Immature natural killer cell (primary cell): ENCODE results near the gene METRN. TPM values are rescaled to one million over a fixed set of nuclear protein-coding genes. Genes with fewer than 3 reads are reported as not detected.

Experiments
- DNase-seq, 3 donors: peaks; one replicate each; pipeline ENCODE4 v3.0.0; 2022; ENCODE audit warnings: mixed read lengths in 1 of 3
- H3K27ac Mint-ChIP-seq, 6 donors: one replicate each; pipeline ENCODE4 v1.8.0; 2020; ENCODE audit warnings: mixed read lengths in 6 of 6, mild to moderate bottlenecking in 5 of 6, inconsistent platforms in 4 of 6, moderate library complexity in 3 of 6
- H3K27me3 Mint-ChIP-seq, 3 donors: one replicate each; pipeline ENCODE4 v1.8.0; 2020 to 2021; ENCODE audit warnings: low read depth in 3 of 3, mild to moderate bottlenecking in 3 of 3, mixed read lengths in 3 of 3, moderate library complexity in 3 of 3, inconsistent platforms in 1 of 3
- H3K36me3 Mint-ChIP-seq, 3 donors: one replicate each; pipeline ENCODE4 v1.8.0; 2020; ENCODE audit warnings: mixed read lengths in 3 of 3, inconsistent platforms in 2 of 3, mild to moderate bottlenecking in 2 of 3
- H3K4me1 Mint-ChIP-seq, 2 donors: one replicate each; pipeline ENCODE4 v1.8.0; 2020; ENCODE audit warnings: inconsistent platforms in 2 of 2, mild to moderate bottlenecking in 2 of 2, mixed read lengths in 2 of 2, moderate library complexity in 1 of 2
- H3K4me3 Mint-ChIP-seq, 5 donors: one replicate each; pipeline ENCODE4 v1.8.0; 2020; ENCODE audit warnings: mild to moderate bottlenecking in 5 of 5, mixed read lengths in 5 of 5, inconsistent platforms in 3 of 5, moderate library complexity in 3 of 5
- H3K9me3 Mint-ChIP-seq, 6 donors: one replicate each; pipeline ENCODE4 v1.8.0; 2020; ENCODE audit warnings: mild to moderate bottlenecking in 6 of 6, mixed read lengths in 6 of 6, inconsistent platforms in 4 of 6, moderate library complexity in 3 of 6
- polyA plus RNA-seq, 3 donors: library from polyadenylated mRNA; unstranded; fragments of 300-500 nt; fragmentation: Illumina TruSeq; gene quantifications; one replicate each; pipeline ENCODE4 v1.2.3, GENCODE V29; 2021

The METRN gene
- polyA plus RNA-seq, 3 donors from 2014 or later, result 29.6 to 61.7 (median 45.4) TPM

DNA sequence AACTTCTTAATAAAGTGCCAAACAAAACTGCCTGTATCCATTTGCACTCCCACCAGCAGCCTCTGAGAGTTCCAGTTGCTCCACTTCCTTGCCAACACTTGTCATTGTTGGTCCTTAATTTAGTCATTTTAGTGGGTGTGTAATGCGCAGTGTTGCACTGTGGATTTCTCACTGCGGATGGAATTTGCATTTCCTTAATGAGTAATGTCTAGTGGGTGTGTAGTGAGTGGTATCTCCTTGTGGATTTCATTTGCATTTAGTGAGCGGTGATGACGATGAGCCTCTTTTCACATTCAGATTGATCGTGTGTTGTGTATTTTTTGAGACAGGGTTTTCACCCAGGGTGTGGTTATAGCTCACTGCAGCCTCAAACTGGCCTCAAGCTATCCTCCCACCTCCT, 41.5 kb downstream of the METRN start:
- no peak for DNase-seq
- no peaks in the 10 kb centered on the region for H3K9me3 Mint-ChIP-seq
- H3K36me3 Mint-ChIP-seq, result no peaks in the 10 kb centered on the region
- no peak overlapping the region for H3K4me3 Mint-ChIP-seq
- H3K27ac Mint-ChIP-seq, result no peak overlapping the region
- H3K27me3 Mint-ChIP-seq, result peaks cover 0 to 4% (median 0%) of the 10 kb centered on the region in 3 donors
- H3K4me1 Mint-ChIP-seq, result no peaks in the 10 kb centered on the region

- H3K27ac Mint-ChIP-seq, result no peak overlapping the region
- no peaks in the 10 kb centered on the region for H3K36me3 Mint-ChIP-seq
- H3K27me3 Mint-ChIP-seq, result no peaks in the 10 kb centered on the region
- DNase-seq, result no peak
- no peaks in the 10 kb centered on the region for H3K4me1 Mint-ChIP-seq
- no peak overlapping the region for H3K4me3 Mint-ChIP-seq
- no peaks in the 10 kb centered on the region for H3K9me3 Mint-ChIP-seq
These were observed 44.4 kb downstream of the METRN start for GRCh38 chr16:759110-759910.

DNA sequence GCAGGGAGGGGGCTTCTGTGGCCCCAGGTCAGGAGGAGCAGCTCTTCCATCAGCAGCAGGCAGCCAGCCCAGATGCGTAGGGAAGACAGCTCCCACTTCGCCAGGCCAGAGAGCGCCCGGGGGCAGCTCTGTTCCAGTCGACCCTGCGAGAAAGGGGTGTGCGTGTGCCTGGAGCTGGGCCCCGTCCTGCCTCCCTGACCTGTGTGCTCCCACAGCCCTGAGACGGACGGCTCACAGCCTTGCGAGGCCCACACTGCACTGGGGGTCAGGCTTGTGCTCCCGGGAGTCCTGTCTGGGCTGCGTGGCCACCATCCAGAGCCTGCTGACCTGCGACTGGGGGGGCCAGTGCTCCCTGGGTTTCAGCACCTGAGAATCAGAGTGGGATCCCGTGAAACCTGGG, 45.1 kb downstream of the METRN start:
- Mint-ChIP-seq H3K36me3 (no peaks in the 10 kb centered on the region), H3K4me3 (no peak overlapping the region), H3K9me3 (no peaks in the 10 kb centered on the region), H3K4me1 (no peaks in the 10 kb centered on the region), H3K27me3 (no peaks in the 10 kb centered on the region), H3K27ac (no peak overlapping the region)
- no peak for DNase-seq

DNA sequence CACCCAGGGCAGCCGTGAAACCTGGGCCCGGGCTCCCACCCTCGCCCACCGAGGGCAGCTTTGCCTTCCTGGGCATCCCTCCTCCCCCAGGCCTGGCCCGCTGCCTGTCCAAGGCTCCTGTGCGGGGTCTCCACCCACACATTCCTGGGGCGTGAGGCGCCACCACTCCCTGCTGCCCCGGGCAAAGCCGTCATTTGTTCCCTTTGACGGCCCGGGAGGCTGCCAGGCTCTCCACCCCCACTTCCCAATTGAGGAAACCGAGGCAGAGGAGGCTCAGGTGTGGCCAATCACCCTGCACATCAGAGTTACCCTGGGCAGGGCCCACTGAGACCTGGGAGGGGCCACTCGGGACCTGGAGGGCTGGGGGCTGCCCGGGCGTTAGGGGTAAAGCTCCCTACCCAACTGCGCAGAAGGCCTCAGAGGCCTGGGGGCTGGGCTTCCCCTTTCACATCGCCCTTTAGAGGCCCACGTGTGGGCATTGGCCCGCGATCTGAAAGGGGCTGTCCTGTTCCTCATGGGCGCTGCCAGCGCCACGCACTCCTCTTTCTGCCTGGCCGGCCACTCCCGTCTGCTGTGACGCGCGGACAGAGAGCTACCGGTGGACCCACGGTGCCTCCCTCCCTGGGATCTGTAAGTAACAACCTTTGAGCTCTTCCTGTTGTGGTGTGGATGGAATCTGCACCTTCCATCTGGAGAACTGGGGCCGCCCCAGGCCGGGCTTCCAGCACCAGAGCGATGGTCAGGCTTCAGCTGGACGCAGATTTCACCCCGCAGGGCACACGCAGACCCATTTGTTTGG, 45.8 kb downstream of the METRN start, which contains the start of gene MSLN:
Gene MSLN, plus strand, starts transcription at position 190 of the 799 bp plus-strand sequence. CDS start 1,947 bp downstream, outside the sequence.
- DNase-seq, result no peak
- Mint-ChIP-seq H3K4me3 (no peak within 1 kb of the TSS), H3K9me3 (no peaks in the 10 kb centered on the region), H3K4me1 (no peaks in the 10 kb centered on the region), H3K27ac (no peak within 1 kb of the TSS), H3K36me3 (no peaks in the 10 kb centered on the region), H3K27me3 (no peaks in the 10 kb centered on the region)

DNA sequence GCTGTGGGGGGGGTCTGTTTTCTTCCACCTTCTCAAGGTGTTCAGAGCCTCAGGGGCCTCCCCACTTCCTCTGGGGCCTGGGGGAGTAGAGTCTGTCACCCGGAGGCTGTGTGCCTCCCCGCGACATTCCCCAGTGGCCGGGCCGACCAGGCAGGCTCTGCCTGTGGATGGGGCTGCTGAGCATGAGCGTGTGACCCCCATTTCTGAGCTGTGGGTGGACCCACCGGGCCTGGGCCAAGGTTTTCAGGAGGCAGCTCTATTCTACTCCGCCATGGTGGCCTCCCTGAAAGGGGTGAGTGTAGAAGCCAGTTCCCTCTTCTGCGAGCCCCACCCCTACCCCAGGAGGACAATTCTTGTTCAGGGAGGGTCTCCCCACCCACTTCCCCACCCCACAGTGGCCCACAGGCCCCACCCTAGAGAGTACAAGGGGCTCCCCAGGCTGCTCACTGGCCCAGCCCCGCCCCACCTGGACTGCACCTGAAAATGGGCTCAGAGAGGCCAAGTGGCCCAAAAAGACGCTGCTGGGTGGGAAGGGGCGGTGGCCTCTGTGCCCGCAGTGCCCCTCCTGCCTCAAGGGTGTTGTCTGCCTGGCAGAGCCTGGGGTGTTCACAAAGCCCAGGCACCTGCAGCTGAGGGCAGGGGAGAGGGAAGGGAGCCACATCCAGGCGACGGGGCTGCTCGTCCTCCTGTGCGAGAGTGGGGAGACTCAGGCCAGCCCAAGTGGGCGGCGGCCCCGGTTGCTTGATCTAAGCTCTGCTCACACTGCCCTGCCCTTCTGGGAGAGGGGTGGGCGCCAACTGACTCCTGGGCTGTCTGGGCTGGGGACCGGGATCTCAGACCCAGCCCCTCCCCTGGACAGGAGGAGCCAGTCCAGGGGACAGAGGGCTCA, 47.0 kb downstream of the METRN start:
- Mint-ChIP-seq H3K4me1 (no peaks in the 10 kb centered on the region), H3K9me3 (no peaks in the 10 kb centered on the region), H3K27me3 (no peaks in the 10 kb centered on the region), H3K36me3 (no peaks in the 10 kb centered on the region), H3K27ac (no peak overlapping the region), H3K4me3 (no peak overlapping the region)
- no peak for DNase-seq

DNA sequence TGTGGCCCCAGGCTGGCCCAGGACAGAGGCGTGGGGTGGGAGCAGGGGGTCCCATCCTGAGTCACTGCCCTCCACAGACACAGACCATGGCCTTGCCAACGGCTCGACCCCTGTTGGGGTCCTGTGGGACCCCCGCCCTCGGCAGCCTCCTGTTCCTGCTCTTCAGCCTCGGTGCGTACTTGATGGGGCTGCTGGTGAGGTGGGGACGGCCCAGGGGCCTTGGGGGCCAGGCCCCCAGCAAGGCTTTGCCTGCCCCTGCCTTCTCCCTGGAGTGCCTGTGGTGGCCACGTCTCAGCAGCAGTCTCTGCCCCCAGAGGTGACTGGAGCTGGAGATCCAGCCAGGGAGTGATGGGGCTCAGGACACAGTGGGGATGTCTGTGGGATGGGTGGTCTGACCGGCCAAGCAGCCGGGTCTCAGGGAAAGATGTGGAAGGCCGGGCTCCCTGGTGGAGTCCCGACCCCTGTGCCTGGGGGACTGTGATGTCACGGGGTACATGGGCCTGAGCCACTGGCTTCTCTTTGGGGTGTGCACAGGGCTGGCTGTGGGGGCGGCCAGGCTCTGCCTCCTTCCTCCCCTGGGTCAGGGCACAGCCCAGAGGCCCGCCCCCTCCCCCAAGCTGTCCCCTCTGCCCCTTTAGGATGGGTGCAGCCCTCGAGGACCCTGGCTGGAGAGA, 47.8 kb downstream of the METRN start:
- Mint-ChIP-seq H3K4me1 (no peaks in the 10 kb centered on the region), H3K9me3 (no peaks in the 10 kb centered on the region), H3K4me3 (no peak overlapping the region), H3K27ac (no peak overlapping the region), H3K36me3 (no peaks in the 10 kb centered on the region), H3K27me3 (no peaks in the 10 kb centered on the region)
- DNase-seq, result no peak

DNA sequence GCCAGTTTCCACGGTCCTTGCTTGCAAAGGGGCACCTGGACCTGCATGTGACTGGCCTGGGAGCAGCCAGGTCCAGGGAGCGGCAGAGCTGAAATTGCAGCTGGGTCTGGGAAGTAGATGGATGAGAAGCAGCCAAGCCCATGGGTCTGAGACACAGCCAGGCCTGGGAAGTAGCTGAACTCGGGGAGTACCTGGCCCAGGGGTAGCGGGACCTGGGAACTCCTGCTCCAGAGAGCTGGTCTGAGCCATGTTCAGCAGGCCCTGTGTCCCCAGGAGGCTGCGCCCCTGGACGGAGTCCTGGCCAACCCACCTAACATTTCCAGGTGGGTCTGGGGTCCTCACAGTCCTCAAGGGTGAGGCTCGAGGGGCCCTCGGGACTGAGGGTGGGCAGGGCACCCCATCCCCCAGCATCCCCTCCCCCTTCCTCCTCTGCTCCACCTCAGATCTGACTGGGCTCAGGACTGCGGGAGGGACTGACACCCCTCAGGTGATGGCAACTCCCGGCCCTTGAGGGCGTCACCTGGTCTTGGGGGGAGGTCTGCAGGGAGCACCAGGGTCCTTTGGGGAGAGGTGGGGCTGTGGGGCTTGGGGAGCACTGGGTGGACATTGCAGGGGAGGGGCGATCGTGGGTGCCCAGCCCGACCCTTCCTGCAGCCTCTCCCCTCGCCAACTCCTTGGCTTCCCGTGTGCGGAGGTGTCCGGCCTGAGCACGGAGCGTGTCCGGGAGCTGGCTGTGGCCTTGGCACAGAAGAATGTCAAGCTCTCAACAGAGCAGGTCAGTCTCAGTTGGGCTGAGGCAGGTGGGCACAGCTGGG, 48.7 kb downstream of the METRN start:
- H3K36me3 Mint-ChIP-seq, result no peaks in the 10 kb centered on the region
- no peaks in the 10 kb centered on the region for H3K4me1 Mint-ChIP-seq
- H3K27me3 Mint-ChIP-seq, result no peaks in the 10 kb centered on the region
- no peaks in the 10 kb centered on the region for H3K9me3 Mint-ChIP-seq
- H3K4me3 Mint-ChIP-seq, result no peak overlapping the region
- DNase-seq, result no peak
- H3K27ac Mint-ChIP-seq, result no peak overlapping the region

DNA sequence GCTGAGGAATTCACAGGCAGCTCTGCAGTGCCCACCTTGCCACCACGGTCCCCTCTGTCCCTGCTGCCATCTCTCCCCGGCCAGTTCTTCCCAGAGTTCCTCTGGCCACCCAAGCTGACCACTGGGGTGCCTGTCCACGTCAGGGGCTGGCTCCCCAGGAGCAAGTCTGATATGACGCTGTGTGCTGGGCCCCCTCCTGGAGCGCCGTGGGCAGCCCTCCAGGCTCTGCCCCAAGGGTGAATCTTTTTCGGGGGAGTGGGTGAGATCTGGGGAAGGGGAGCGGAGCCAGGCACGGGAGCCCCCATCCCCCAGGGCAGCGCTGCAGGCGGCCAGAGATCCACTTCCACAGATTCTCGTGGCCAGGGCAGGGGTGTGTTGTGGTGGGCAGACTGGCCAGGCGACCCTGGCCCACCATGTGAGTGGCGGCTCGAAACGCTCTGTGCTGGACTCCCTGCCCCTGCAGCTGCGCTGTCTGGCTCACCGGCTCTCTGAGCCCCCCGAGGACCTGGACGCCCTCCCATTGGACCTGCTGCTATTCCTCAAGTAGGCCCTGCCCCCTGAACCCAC, 49.3 kb downstream of the METRN start:
- no peak overlapping the region for H3K27ac Mint-ChIP-seq
- H3K9me3 Mint-ChIP-seq, result no peaks in the 10 kb centered on the region
- no peak for DNase-seq
- no peaks in the 10 kb centered on the region for H3K4me1 Mint-ChIP-seq
- H3K27me3 Mint-ChIP-seq, result no peaks in the 10 kb centered on the region
- H3K4me3 Mint-ChIP-seq, result no peak overlapping the region
- no peaks in the 10 kb centered on the region for H3K36me3 Mint-ChIP-seq

DNA sequence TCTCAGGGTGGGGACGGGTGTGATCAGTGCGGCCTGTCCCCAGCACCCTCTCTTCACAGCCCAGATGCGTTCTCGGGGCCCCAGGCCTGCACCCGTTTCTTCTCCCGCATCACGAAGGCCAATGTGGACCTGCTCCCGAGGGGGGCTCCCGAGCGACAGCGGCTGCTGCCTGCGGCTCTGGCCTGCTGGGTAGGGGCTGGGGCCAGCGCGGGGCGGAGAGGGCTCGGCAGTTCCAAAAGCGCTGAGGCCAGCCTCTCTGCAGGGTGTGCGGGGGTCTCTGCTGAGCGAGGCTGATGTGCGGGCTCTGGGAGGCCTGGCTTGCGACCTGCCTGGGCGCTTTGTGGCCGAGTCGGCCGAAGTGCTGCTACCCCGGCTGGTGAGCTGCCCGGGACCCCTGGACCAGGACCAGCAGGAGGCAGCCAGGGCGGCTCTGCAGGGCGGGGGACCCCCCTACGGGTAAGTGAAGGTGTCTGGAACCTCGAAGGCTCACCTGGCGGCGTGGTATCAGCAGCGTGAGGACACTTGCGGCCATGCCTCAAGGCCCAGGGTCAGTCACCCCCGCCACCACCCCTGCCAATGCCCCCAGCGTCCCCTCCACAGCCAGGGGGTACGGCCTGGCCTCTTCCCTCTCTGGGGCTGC, 50.0 kb downstream of the METRN start:
- H3K27ac Mint-ChIP-seq, result no peak overlapping the region
- DNase-seq, result no peak
- no peak overlapping the region for H3K4me3 Mint-ChIP-seq
- no peaks in the 10 kb centered on the region for H3K27me3 Mint-ChIP-seq
- no peaks in the 10 kb centered on the region for H3K4me1 Mint-ChIP-seq
- no peaks in the 10 kb centered on the region for H3K36me3 Mint-ChIP-seq
- no peaks in the 10 kb centered on the region for H3K9me3 Mint-ChIP-seq

DNA sequence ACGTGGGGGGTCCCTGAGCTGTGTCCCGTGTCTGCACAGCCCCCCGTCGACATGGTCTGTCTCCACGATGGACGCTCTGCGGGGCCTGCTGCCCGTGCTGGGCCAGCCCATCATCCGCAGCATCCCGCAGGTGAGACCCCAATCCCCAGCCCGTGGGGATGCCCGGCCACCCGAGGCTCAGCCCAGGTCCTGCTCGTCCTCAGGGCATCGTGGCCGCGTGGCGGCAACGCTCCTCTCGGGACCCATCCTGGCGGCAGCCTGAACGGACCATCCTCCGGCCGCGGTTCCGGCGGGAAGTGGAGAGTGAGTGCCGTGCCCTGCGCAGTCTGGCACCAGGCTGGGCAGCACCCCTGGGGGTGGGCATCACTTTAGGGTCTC, 50.6 kb downstream of the METRN start:
- H3K27me3 Mint-ChIP-seq, result no peaks in the 10 kb centered on the region
- no peaks in the 10 kb centered on the region for H3K4me1 Mint-ChIP-seq
- no peak overlapping the region for H3K27ac Mint-ChIP-seq
- H3K36me3 Mint-ChIP-seq, result no peaks in the 10 kb centered on the region
- no peak overlapping the region for H3K4me3 Mint-ChIP-seq
- no peaks in the 10 kb centered on the region for H3K9me3 Mint-ChIP-seq
- DNase-seq, result no peak

GRCh38 chr16:766008-766819, 51.3 kb downstream of the METRN start:
- Mint-ChIP-seq H3K4me1 (no peaks in the 10 kb centered on the region), H3K27ac (no peak overlapping the region), H3K9me3 (no peaks in the 10 kb centered on the region), H3K4me3 (no peak overlapping the region), H3K36me3 (no peaks in the 10 kb centered on the region), H3K27me3 (no peaks in the 10 kb centered on the region)
- no peak for DNase-seq
